H9 (cell line): ENCODE results near the gene PRR20G. TPM values are rescaled to one million over a fixed set of nuclear protein-coding genes. Genes with fewer than 3 reads are reported as not detected.

Source experiments
- DNase-seq: peaks from one replicate; pipeline ENCODE4 v3.0.0-alpha.2; 2017
- H2AFZ ChIP-seq: one replicate; pipeline ENCODE4 v1.6.1; 2013; ENCODE audit warnings: mild to moderate bottlenecking, low read length, control low read depth, moderate library complexity
- H2AK5ac ChIP-seq: 2 replicates; pipeline ENCODE4 v1.6.1; 2013; ENCODE audit warnings: low read length, control low read depth, mixed read lengths; ENCODE audit not compliant: insufficient read length
- H2BK120ac ChIP-seq: one replicate; pipeline ENCODE4 v1.6.1; 2013; ENCODE audit warnings: low read depth, mild to moderate bottlenecking, low read length, control low read depth, inconsistent platforms; ENCODE audit not compliant: poor library complexity, severe bottlenecking
- H2BK12ac ChIP-seq: 2 replicates; pipeline ENCODE4 v1.6.1; 2013; ENCODE audit warnings: low read length, control low read depth, mixed read lengths, low read depth; ENCODE audit not compliant: insufficient read length
- H2BK15ac ChIP-seq: 2 replicates; pipeline ENCODE4 v1.6.1; 2013; ENCODE audit warnings: low read depth, low read length, control low read depth
- H2BK20ac ChIP-seq: one replicate; pipeline ENCODE4 v1.6.1; 2013; ENCODE audit warnings: low read depth, mild to moderate bottlenecking, low read length, control low read depth, inconsistent platforms; ENCODE audit not compliant: poor library complexity, severe bottlenecking
- H2BK5ac ChIP-seq: 2 replicates; pipeline ENCODE4 v1.6.1; 2013; ENCODE audit warnings: low read length, control low read depth, mixed read lengths; ENCODE audit not compliant: insufficient read length
- H3K14ac ChIP-seq: 2 replicates; pipeline ENCODE4 v1.6.1; 2013; ENCODE audit warnings: low read length, control low read depth; ENCODE audit not compliant: insufficient read depth
- H3K18ac ChIP-seq: 2 replicates; pipeline ENCODE4 v1.6.1; 2013; ENCODE audit warnings: low read depth, mild to moderate bottlenecking, mixed read lengths, low read length, control low read depth; ENCODE audit not compliant: insufficient read length
- H3K23ac ChIP-seq: 2 replicates; pipeline ENCODE4 v1.6.1; 2013; ENCODE audit warnings: low read length, control low read depth, mixed read lengths, low read depth; ENCODE audit not compliant: insufficient read length
- H3K23me2 ChIP-seq: 2 replicates; pipeline ENCODE4 v1.6.1; 2013; ENCODE audit warnings: low read depth, mild to moderate bottlenecking, mixed read lengths, low read length, control low read depth; ENCODE audit not compliant: insufficient read length, poor library complexity, severe bottlenecking
- H3K27ac ChIP-seq: 2 replicates; pipeline ENCODE4 v1.5.1; 2013; ENCODE audit warnings: low read length, control low read depth, mixed read lengths, low read depth; ENCODE audit not compliant: insufficient read length
- H3K27me3 ChIP-seq: 2 replicates; pipeline ENCODE4 v1.6.1; 2013; ENCODE audit warnings: low read length, control low read depth, inconsistent platforms; ENCODE audit not compliant: insufficient read depth
- H3K4ac ChIP-seq: 2 replicates; pipeline ENCODE4 v1.6.1; 2013; ENCODE audit warnings: low read depth, mild to moderate bottlenecking, control low read depth, inconsistent platforms, low read length, moderate library complexity
- H3K4me1 ChIP-seq: 2 replicates; pipeline ENCODE4 v1.6.1; 2013; ENCODE audit warnings: low read length, control low read depth, inconsistent platforms; ENCODE audit not compliant: insufficient read depth
- H3K4me2 ChIP-seq: 2 replicates; pipeline ENCODE4 v1.6.1; 2013; ENCODE audit warnings: low read length, control low read depth, mixed read lengths; ENCODE audit not compliant: insufficient read length, insufficient read depth
- H3K56ac ChIP-seq: 2 replicates; pipeline ENCODE4 v1.6.1; 2013; ENCODE audit warnings: low read depth, mild to moderate bottlenecking, mixed read lengths, low read length, control low read depth; ENCODE audit not compliant: insufficient read length
- H3K79me1 ChIP-seq: 2 replicates; pipeline ENCODE4 v1.6.1; 2013; ENCODE audit warnings: low read depth, mild to moderate bottlenecking, moderate library complexity, low read length, control low read depth, inconsistent platforms; ENCODE audit not compliant: insufficient read depth, poor library complexity, severe bottlenecking
- H3K79me2 ChIP-seq: 2 replicates; pipeline ENCODE4 v1.6.1; 2013; ENCODE audit warnings: low read length, control low read depth, inconsistent platforms; ENCODE audit not compliant: insufficient read depth
- H3K9ac ChIP-seq: 2 replicates; pipeline ENCODE4 v1.6.1; 2013; ENCODE audit warnings: low read length, control low read depth, mixed read lengths; ENCODE audit not compliant: insufficient read length; ENCODE audit errors: extremely low read depth
- H3K9me3 ChIP-seq: one replicate; pipeline ENCODE4 v1.6.1; 2013; ENCODE audit warnings: low read depth, low read length, inconsistent platforms; ENCODE audit not compliant: control insufficient read depth
- H3T11ph ChIP-seq: one replicate; pipeline ENCODE4 v1.6.1; 2013; ENCODE audit warnings: mild to moderate bottlenecking, low read length, control low read depth, inconsistent platforms
- H4K20me1 ChIP-seq: one replicate; pipeline ENCODE4 v1.6.1; 2013; ENCODE audit not compliant: control insufficient read depth, insufficient read length, insufficient read depth
- H4K5ac ChIP-seq: 2 replicates; pipeline ENCODE4 v1.6.1; 2013; ENCODE audit warnings: low read depth, mild to moderate bottlenecking, mixed read lengths, low read length, control low read depth; ENCODE audit not compliant: insufficient read length
- H4K8ac ChIP-seq: replicated peaks from 2 replicates; pipeline ENCODE4 v1.6.1; 2013; ENCODE audit warnings: low read length, control low read depth, mixed read lengths, low read depth; ENCODE audit not compliant: insufficient read length
- H4K91ac ChIP-seq: 2 replicates; pipeline ENCODE4 v1.6.1; 2013; ENCODE audit warnings: low read depth, mild to moderate bottlenecking, moderate library complexity, mixed read lengths, low read length, control low read depth; ENCODE audit not compliant: insufficient read length
- H3K27ac Mint-ChIP-seq, 3 experiments: 2 replicates in 2 of 3; 3 replicates in 1 of 3; pipeline ENCODE4 v1.8.0; 2020 to 2021; ENCODE audit warnings: mixed read lengths in 3 of 3, mild to moderate bottlenecking in 1 of 3, moderate library complexity in 1 of 3
- H3K27me3 Mint-ChIP-seq: 2 replicates; pipeline ENCODE4 v1.8.0; 2021; ENCODE audit warnings: low read depth, mild to moderate bottlenecking, moderate library complexity, mixed read lengths
- H3K36me3 Mint-ChIP-seq, 3 experiments: 2 replicates in 2 of 3; 3 replicates in 1 of 3; pipeline ENCODE4 v1.8.0; 2020 to 2021; ENCODE audit warnings: low read depth in 3 of 3, mixed read lengths in 3 of 3; ENCODE audit not compliant: insufficient read depth in 1 of 3
- H3K4me1 Mint-ChIP-seq, 2 experiments: 2 replicates each; pipeline ENCODE4 v1.8.0; 2020; ENCODE audit warnings: mixed read lengths in 2 of 2
- H3K4me3 Mint-ChIP-seq, 2 experiments: 2 replicates in 1 of 2; 3 replicates in 1 of 2; pipeline ENCODE4 v1.8.0; 2020 to 2021; ENCODE audit warnings: mild to moderate bottlenecking in 2 of 2, mixed read lengths in 2 of 2, moderate library complexity in 1 of 2
- H3K9me3 Mint-ChIP-seq, 2 experiments: 2 replicates in 1 of 2; 3 replicates in 1 of 2; pipeline ENCODE4 v1.8.0; 2020; ENCODE audit warnings: mild to moderate bottlenecking in 2 of 2, mixed read lengths in 2 of 2, moderate library complexity in 1 of 2
- CTCF ChIP-seq: fragments of 200-600 bp; sonication (generic); conservative IDR thresholded peaks from 3 replicates; pipeline ENCODE4 v1.8.0; 2021; ENCODE audit warnings: antibody characterized with exemption, mild to moderate bottlenecking
- WGBS: extraction: QIAGEN DNeasy Blood & Tissue Kit; methylation state at CpG from one replicate; pipeline ENCODE4 v1.1.7; 2013; ENCODE audit warnings: missing lambda C conversion rate, low lambda C conversion rate, mixed read lengths; ENCODE audit not compliant: insufficient read length; ENCODE audit errors: extremely low coverage; 5-methylcytosine and 5-hydroxymethylcytosine counted together
- total RNA-seq: library from RNA; stranded (reverse); gene quantifications from 2 replicates; pipeline ENCODE4 v1.2.1, GENCODE V29; 2021

Gene PRR20G
- total RNA-seq, 1 experiment from 2014 or later, result 0.35 TPM

GRCh38 chr3:127252446-127252845 is 35.4 kb downstream of the PRR20G start:
- Mint-ChIP-seq H3K4me1 (no peaks in the 10 kb centered on the region), H3K36me3 (peaks cover 5 to 12% (median 7%) of the 10 kb centered on the region in 3 experiments; a peak in 5 of 7 replicates), H3K4me3 (no peak overlapping the region), H3K27me3 (peaks cover 10% of the 10 kb centered on the region), H3K27ac (no peak overlapping the region), H3K9me3 (peaks cover 36 to 53% of the 10 kb centered on the region in 2 experiments)
- no peak overlapping the region for H2BK20ac ChIP-seq
- H3K9ac ChIP-seq, result no peak overlapping the region
- no peak overlapping the region for H2AFZ ChIP-seq
- H3K4me2 ChIP-seq, result no peak overlapping the region
- H3K23me2 ChIP-seq, result peaks cover 2% of the 10 kb centered on the region
- no peaks in the 10 kb centered on the region for H3K27me3 ChIP-seq
- H3K18ac ChIP-seq, result no peak overlapping the region
- WGBS, result no CpG with 5 or more reads among the region's 2 CpGs
- no peak overlapping the region for H2BK15ac ChIP-seq
- no peaks in the 10 kb centered on the region for H3K79me1 ChIP-seq
- H3T11ph ChIP-seq, result no peak overlapping the region
- peaks cover 13% of the 10 kb centered on the region for H3K9me3 ChIP-seq
- no peak overlapping the region for H3K23ac ChIP-seq
- H3K4me1 ChIP-seq, result no peaks in the 10 kb centered on the region
- no peak overlapping the region for H2AK5ac ChIP-seq
- no peak overlapping the region for H2BK120ac ChIP-seq
- no peak overlapping the region for H4K5ac ChIP-seq
- H4K8ac ChIP-seq, result no peak overlapping the region
- no peaks in the 10 kb centered on the region for H3K79me2 ChIP-seq
- no peak for TF ChIP-seq CTCF
- no peak overlapping the region for H4K91ac ChIP-seq
- no peak for DNase-seq
- H4K20me1 ChIP-seq, result no peaks in the 10 kb centered on the region
- no peak overlapping the region for H2BK12ac ChIP-seq
- H3K4ac ChIP-seq, result no peak overlapping the region
- no peak overlapping the region for H3K27ac ChIP-seq
- no peak overlapping the region for H2BK5ac ChIP-seq
- H3K56ac ChIP-seq, result no peak overlapping the region
- no peak overlapping the region for H3K14ac ChIP-seq
